Activated naive CD8-positive, alpha-beta T cell treated with anti-CD3 and anti-CD28 coated beads, Interleukin-2, amount 50 U/mL, for 16 hours (primary cell): ENCODE results near the gene AMOTL1.
"Not testable (repeated sequence)": the region's sequence is repeated elsewhere in the genome, so short reads cannot be mapped to it uniquely, and the experiment has no call there.

Experiments
- DNase-seq: peaks from one replicate; pipeline ENCODE4 v3.0.0-alpha.2; 2020; ENCODE audit warnings: low read depth, low spot score

AMOTL1 gene

DNA sequence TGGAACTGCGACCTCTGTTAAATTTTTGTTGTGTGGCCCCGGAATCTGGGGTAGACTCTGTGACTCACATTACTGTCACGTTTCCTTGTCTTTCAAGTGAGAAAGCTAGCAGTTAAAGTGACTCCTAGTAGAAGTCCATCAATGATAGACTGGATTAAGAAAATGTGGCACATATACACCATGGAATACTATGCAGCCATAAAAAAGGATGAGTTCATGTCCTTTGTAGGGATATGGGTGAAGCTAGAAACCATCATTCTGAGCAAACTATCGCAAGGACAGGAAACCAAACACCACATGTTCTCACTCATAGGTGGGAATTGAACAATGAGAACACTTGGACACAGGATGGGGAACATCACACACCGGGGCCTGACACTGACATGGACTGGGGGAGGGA lies 23.8 kb downstream of the AMOTL1 start:
- not testable (repeated sequence) for DNase-seq

DNA sequence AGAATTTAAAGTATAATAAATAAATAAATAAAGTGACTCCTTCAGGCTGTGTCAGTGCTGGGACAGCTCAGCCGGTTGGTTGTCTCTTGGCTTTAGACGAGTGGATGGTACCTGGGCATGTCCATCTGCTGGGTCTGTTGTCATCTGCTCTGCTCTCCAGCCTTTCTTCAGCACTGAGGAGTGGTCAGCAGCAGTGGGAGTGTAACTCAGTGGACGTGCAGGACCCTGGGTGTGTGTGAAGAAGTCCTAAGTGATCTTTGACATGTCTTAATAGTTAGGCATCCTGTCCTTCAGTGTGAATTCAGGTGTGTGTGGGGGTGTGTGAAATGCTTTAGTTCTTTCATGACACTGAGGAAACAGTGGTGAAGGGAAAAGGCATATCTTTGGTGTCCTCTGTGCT lies 24.3 kb downstream of the AMOTL1 start:
- DNase-seq: no peak

GRCh38 chr11:94793002-94793401 lies 24.8 kb downstream of the AMOTL1 start:
- DNase-seq: no peak

- DNase-seq: no peak
Observed at GRCh38 chr11:94793822-94794221, 25.7 kb downstream of the AMOTL1 start.

GRCh38 chr11:94794287-94795168 lies 26.4 kb downstream of the AMOTL1 start:
- DNase-seq: no peak

GRCh38 chr11:94795476-94796189 lies 27.5 kb downstream of the AMOTL1 start:
- no peak for DNase-seq

DNA sequence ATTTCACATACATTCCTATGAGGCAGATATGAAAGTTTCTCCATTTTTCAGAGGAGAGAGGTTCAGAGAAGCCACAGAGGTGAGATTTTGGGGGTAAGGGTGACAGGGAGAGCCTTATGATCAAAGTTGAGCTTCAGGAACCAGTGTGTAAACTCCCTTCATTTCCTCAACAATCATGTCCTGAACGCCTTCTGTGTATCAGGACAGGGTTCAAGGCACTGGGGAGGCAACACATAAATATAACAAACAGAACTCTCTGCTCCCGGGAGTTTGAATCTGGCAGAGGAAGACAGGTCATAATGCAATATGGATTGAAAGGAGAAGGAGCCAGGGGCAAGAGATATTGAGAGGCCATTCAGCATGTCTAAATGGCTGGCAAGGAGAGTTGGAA lies 28.0 kb downstream of the AMOTL1 start:
- no peak for DNase-seq

DNA sequence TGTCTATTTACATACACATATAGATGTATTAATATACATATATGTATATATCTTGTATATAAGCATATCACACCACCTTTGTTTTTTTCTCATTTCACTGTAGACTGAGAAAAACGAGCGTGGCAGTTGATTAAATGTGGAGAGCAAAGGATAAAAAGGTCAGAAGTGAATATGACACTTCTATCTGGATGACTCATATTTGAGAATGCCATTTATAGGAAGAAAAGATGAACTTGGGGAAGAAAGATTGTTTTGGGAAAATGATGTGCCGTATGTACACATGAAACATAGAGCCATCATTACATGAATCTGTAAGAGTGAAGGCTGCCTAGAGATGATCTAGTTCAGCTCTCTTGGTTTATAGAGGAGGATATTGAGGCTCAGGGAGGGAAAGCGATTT lies 28.7 kb downstream of the AMOTL1 start:
- no peak for DNase-seq

GRCh38 chr11:94799726-94800125 lies 31.6 kb downstream of the AMOTL1 start:
- no peak for DNase-seq

GRCh38 chr11:94800414-94800813 lies 32.3 kb downstream of the AMOTL1 start:
- no peak for DNase-seq

- DNase-seq: no peak
Observed at GRCh38 chr11:94801866-94802460, 33.8 kb downstream of the AMOTL1 start.

DNA sequence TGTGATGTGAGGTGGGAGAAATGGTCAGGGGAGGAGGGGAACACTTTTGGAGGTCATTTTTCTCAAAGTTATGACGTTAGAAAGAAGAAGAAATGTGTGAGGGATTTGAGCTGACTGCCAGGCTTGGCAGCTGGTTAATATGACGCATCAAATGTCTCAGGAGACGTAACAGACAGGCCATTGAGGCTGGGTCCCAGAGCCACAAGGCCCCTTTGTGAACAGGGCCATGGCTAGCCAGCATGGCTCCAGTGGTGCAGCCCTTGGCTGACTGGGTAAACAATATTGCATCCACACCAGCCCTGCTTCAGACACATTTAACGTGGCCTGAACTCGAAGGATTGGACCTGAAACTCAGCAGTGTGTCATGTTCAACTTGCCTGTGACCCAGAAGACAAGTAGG lies 34.3 kb downstream of the AMOTL1 start:
- no peak for DNase-seq

- DNase-seq: no peak
Observed at GRCh38 chr11:94803491-94803890, 35.3 kb downstream of the AMOTL1 start.

GRCh38 chr11:94804874-94805273 lies 36.7 kb downstream of the AMOTL1 start:
- no peak for DNase-seq

GRCh38 chr11:94806014-94806413 lies 37.9 kb downstream of the AMOTL1 start:
- DNase-seq: no peak

DNA sequence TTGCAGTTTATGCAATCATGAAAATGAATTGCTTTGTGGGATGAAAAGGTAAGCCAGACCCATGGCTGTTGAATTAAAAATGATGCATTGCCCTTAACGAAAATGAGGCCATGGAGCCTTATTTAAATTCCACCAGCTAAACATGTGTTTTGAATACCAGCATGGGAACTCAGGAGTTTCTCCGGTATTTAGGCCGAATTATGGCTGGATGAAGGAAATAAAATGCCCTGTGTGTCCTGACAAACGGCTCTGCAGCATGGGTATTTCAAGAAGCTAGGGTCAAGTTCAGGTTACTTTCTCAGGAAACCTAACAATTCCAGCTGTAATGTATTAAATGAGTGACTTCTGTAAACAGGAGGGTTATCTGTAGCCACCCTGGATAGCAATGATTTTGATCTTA lies 38.3 kb downstream of the AMOTL1 start:
- DNase-seq: no peak

DNA sequence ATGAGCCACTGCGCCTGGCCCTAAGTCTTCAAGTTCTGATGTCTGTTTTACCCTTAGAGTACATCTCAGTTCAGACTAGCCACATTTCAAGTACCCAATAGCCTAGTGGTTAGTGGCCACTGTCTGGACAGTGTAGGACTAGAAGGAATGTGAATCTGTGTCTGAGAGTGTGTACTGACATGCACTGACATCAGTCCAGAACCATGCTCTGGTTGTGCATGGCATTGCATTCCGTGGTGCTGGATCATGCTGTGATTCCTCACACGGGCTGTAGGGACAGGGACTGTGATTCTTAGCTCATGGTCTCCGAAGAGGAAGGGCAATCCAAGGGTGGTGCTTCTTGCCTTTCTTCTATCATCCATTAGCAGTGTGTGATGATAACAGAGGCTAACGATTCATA lies 41.1 kb downstream of the AMOTL1 start:
- DNase-seq: no peak

DNA sequence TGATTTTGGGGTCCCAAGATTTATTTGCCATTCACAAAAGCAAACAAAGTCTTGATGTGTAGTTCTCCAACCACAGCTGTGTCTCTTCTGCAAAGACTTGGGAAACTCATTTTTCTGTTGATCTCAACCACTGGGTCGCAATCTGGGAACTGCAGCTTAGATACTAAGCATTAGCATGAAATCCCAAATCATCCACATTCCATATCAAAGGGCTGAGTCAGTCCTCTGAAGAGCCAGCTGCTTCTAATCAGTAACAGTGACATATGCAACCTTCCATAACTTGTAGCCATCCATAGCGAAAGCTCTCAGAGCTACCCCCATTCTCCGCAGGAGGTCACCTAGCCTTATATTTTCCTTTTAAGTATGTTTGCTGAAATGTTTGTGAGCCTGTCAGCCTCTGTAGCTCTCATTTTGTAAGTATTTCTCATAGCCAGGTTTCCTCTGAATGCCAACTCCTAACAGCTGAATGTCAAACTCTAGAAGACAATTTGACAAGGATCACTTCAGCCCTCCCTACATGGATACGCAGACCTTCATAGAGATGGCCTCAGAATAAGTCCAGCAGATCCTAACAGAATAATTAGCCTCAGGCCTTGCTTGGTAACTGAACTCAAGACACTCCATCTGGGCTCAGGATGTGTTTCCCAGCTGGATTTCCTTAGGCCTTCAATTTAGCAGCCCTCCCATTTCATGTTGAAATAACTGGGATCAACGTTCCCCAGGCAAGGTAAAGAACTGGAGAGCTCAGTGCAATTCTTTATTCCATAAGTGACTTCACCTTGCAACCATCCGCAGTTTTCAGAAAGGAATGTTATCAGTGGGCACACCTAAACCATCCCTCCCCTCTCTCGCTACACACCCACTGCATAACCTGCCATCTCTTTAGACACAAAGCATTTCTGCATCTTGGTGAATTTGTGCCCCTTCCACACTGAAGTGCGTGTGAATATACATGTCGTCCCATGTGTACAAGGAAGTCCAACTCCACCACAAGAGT lies 44.9 kb downstream of the AMOTL1 start:
- not testable (repeated sequence) for DNase-seq

DNA sequence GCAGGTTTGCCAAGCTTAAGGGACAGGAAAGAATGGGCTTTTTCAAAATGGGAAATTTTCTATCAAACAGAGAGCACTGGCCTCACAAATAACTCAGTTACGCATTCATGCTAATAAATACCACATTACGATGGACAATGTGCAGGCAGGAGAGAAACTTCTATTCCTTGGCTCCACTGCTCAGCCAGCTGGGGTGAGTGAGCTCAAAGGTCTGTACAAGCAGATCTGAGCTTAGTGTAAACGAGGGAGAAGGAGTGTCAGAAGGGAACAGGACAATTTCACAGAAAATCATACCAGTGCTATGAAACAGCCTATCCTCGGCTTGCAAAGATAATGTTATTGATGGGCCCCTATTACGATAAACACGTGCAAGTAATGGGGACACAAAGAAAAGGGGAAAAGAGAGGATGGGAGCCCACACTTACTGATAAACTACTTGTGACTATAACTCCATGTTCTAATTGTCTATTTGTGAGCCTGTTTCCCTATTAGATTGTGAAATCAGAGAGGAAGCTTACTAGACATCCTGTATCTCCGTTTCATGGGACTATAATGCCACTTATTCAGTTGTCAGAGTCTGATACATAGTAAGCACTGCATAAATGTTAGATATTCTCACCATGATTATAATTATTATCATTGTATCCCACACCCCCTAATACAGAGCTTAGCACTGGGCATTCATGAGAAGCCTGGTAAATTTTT lies 46.3 kb downstream of the AMOTL1 start:
- no peak for DNase-seq

DNA sequence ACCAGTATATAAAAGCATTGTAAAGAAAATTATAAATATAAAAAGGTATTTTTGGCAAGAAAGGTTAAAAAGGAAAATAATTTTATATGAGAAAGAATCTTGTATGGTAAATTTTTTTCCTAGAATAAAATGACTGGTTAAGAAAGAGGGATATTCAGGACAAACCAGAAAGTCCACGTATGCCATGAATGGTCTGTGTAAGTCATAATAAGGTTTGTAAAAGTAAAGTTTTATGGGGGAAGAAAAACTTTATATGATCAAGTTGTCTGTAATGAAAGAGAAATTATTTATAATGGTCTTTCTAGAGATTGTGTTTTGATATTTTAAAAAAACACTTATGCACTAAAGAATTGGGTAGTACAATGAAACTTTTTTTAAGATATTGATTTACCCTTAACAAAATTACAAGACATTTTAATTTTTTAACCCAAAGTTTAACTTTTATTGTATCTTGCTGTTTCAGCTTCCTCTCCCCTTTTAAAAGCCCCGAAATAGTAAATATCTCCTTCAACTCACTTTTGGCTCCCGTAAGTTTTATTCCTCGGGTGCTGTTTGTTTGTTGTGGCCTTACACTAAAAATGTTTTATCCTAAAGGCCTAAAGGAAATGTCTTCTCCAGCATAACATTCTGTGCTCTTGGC lies 47.7 kb downstream of the AMOTL1 start:
- DNase-seq: no peak
